Neural cell (in vitro differentiated cells): ENCODE results near the gene CANT1. TPM values are rescaled to one million over a fixed set of nuclear protein-coding genes. Genes with fewer than 3 reads are reported as not detected.

ENCODE experiments used
- H2AFZ ChIP-seq: fragments of 200-600, 300-800 bp; sonication (generic), shearing (Covaris generic); 2 replicates; pipeline ENCODE4 v1.6.0; 2014; ENCODE audit warnings: low read depth, mild to moderate bottlenecking, antibody characterized with exemption, low read length, moderate library complexity
- H3F3A ChIP-seq: fragments of 200-600 bp; shearing (Covaris generic); 2 replicates; pipeline ENCODE4 v1.6.1; 2016; ENCODE audit warnings: mild to moderate bottlenecking, moderate library complexity, mixed read lengths, antibody characterized with exemption, low read length; ENCODE audit not compliant: insufficient read depth, poor library complexity, severe bottlenecking
- H3K27ac ChIP-seq: fragments of 200-600, 300-800 bp; sonication (generic), shearing (Covaris generic); 2 replicates; pipeline ENCODE4 v1.5.1; 2014; ENCODE audit warnings: mild to moderate bottlenecking, low read length, moderate library complexity
- H3K27me3 ChIP-seq: fragments of 300-800, 200-600 bp; sonication (generic), shearing (Covaris generic); 2 replicates; pipeline ENCODE4 v1.6.0; 2014; ENCODE audit warnings: mild to moderate bottlenecking, low read depth, low read length, moderate library complexity; ENCODE audit not compliant: insufficient read depth
- H3K36me3 ChIP-seq: fragments of 300-800, 200-600 bp; sonication (generic), shearing (Covaris generic); 2 replicates; pipeline ENCODE4 v1.5.1; 2014; ENCODE audit warnings: mild to moderate bottlenecking, antibody characterized with exemption, low read length, moderate library complexity; ENCODE audit not compliant: insufficient read depth
- H3K4me2 ChIP-seq: fragments of 300-800, 200-600 bp; sonication (generic), shearing (Covaris generic); 2 replicates; pipeline ENCODE4 v1.6.0; 2014; ENCODE audit warnings: mild to moderate bottlenecking, low read length
- H3K4me3 ChIP-seq: fragments of 300-800, 200-600 bp; sonication (generic), shearing (Covaris generic); 2 replicates; pipeline ENCODE4 v1.5.1; 2014; ENCODE audit warnings: mild to moderate bottlenecking, low read length, moderate library complexity
- H3K79me2 ChIP-seq: fragments of 200-600 bp; shearing (Covaris generic); replicated peaks from 2 replicates; pipeline ENCODE4 v1.6.0; 2014; ENCODE audit warnings: mild to moderate bottlenecking, low read length, moderate library complexity; ENCODE audit not compliant: insufficient read depth
- H3K9ac ChIP-seq: fragments of 300-800, 200-600 bp; sonication (generic), shearing (Covaris generic); 2 replicates; pipeline ENCODE4 v1.6.1; 2016; ENCODE audit warnings: mild to moderate bottlenecking, low read length, mixed read lengths
- H3K9me2 ChIP-seq: fragments of 200-600 bp; shearing (Covaris generic); 2 replicates; pipeline ENCODE4 v1.6.1; 2016; ENCODE audit warnings: mild to moderate bottlenecking, low read length, mixed read lengths; ENCODE audit not compliant: insufficient read depth
- H3K9me3 ChIP-seq: fragments of 200-600, 300-800 bp; sonication (generic), shearing (Covaris generic); 2 replicates; pipeline ENCODE4 v1.6.1; 2016; ENCODE audit warnings: mild to moderate bottlenecking, mixed run types, low read length, moderate library complexity, mixed read lengths
- H4K20me1 ChIP-seq: fragments of 200-600 bp; shearing (Covaris generic); 2 replicates; pipeline ENCODE4 v1.6.1; 2016; ENCODE audit warnings: mild to moderate bottlenecking, mixed run types; ENCODE audit not compliant: insufficient read depth
- EP300 ChIP-seq: fragments of 450-650 bp; conservative IDR thresholded peaks from 2 replicates; pipeline ENCODE4 v1.6.1; 2014; ENCODE audit warnings: antibody characterized with exemption, mild to moderate bottlenecking, moderate library complexity; ENCODE audit not compliant: poor library complexity, severe bottlenecking
- EZH2 ChIP-seq: fragments of 200-600, 300-800 bp; shearing (Covaris generic), sonication (generic); IDR thresholded peaks from 2 replicates; pipeline ENCODE4 v1.6.1; 2014; ENCODE audit warnings: antibody characterized with exemption, low read length, borderline replicate concordance, mild to moderate bottlenecking; ENCODE audit not compliant: insufficient read depth, poor library complexity, severe bottlenecking
- MXI1 ChIP-seq: fragments of 450-650 bp; conservative IDR thresholded peaks from 2 replicates; pipeline ENCODE4 v1.6.1; 2014; ENCODE audit warnings: antibody characterized with exemption, mild to moderate bottlenecking; ENCODE audit not compliant: poor library complexity, severe bottlenecking
- POLR2AphosphoS5 ChIP-seq: IDR thresholded peaks from 2 replicates; pipeline ENCODE4 v1.6.1; 2012
- RAD21 ChIP-seq: fragments of 450-650 bp; conservative IDR thresholded peaks from 2 replicates; pipeline ENCODE4 v1.6.1; 2014; ENCODE audit warnings: antibody characterized with exemption, mild to moderate bottlenecking, moderate library complexity
- SMC3 ChIP-seq: fragments of 450-650 bp; conservative IDR thresholded peaks from 2 replicates; pipeline ENCODE4 v1.6.1; 2014; ENCODE audit warnings: antibody characterized with exemption, mild to moderate bottlenecking, moderate library complexity; ENCODE audit not compliant: poor library complexity
- TAF1 ChIP-seq: IDR thresholded peaks from 2 replicates; pipeline ENCODE4 v1.6.1; 2012; ENCODE audit warnings: low read depth
- polyA plus RNA-seq: library from polyadenylated mRNA; depleted of rRNA; stranded (reverse); fragments of >200 nt; gene quantifications from 2 replicates; pipeline ENCODE4 v1.2.3, GENCODE V29; 2014
- TF ChIP-seq, protein P1 (sequence below): fragments of 450-650 bp; IDR thresholded peaks from 2 replicates; pipeline ENCODE4 v1.5.1; 2014; ENCODE audit warnings: antibody characterized with exemption, mild to moderate bottlenecking, moderate library complexity; ENCODE audit not compliant: poor library complexity, severe bottlenecking
- TF ChIP-seq, protein P2 (sequence below): IDR thresholded peaks from 2 replicates; pipeline ENCODE4 v1.6.1; 2012; ENCODE audit warnings: borderline replicate concordance

CANT1 gene
- polyA plus RNA-seq, 1 donor from 2014 or later = 17.7 TPM

DNA sequence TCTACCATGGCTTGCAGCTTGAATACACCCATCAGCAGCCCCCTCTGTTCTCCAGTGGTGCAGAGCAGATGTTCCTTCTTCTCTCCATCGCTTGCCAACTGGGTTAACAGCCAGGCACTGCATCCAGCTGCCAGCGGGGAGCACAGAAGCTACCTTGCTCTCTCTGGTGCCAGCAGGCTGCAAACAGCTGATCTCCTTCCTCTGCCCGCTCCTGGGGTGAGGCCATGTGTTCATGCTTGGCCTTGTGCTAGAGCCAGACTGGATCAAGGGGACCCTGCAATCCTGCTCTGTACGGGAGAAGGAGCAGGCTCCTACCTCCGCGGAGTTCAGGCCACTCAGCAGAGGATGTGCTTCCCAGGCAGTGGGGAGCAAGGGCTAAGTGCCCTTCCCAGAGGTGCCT lies 41.0 kb upstream of the CANT1 start:
- H3K9ac ChIP-seq = no peak overlapping the region

DNA sequence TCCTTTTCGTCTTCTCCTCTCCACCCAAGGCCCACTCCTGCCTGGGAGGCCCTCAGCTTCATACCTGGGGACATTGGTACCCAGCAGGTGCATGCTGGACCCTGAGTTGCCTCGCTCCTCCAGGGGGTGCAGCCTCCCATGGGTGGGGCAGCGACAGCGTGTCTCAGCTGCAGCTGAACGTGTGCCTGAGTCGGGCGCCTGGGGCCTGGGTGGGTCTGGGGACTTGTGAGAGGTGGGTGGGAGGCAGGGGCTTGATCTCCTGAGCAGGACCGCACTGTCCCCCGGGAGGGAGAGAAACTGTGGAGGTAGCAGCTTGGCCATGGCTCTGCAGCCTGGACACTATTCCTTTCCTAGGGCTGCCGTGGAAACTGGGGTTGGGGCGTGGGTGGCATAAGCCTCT lies 40.3 kb upstream of the CANT1 start:
- Histone ChIP-seq H4K20me1 (no peaks in the 10 kb centered on the region), H3K9ac (no peak overlapping the region), H3K4me2 (no peak overlapping the region), H3K9me3 (peaks cover 5% of the 10 kb centered on the region), H3K36me3 (no peaks in the 10 kb centered on the region), H3F3A (no peaks in the 10 kb centered on the region), H3K79me2 (no peaks in the 10 kb centered on the region), H3K4me3 (no peak overlapping the region), H3K9me2 (no peaks in the 10 kb centered on the region), H2AFZ (no peak overlapping the region), H3K27me3 (no peaks in the 10 kb centered on the region), H3K27ac (no peak overlapping the region)
- TF ChIP-seq MXI1 (no peak), POLR2AphosphoS5 (no peak), SMC3 (no peak), RAD21 (no peak), TAF1 (no peak), EP300 (no peak), EZH2 (no peak)
- TF ChIP-seq, protein P1, sequence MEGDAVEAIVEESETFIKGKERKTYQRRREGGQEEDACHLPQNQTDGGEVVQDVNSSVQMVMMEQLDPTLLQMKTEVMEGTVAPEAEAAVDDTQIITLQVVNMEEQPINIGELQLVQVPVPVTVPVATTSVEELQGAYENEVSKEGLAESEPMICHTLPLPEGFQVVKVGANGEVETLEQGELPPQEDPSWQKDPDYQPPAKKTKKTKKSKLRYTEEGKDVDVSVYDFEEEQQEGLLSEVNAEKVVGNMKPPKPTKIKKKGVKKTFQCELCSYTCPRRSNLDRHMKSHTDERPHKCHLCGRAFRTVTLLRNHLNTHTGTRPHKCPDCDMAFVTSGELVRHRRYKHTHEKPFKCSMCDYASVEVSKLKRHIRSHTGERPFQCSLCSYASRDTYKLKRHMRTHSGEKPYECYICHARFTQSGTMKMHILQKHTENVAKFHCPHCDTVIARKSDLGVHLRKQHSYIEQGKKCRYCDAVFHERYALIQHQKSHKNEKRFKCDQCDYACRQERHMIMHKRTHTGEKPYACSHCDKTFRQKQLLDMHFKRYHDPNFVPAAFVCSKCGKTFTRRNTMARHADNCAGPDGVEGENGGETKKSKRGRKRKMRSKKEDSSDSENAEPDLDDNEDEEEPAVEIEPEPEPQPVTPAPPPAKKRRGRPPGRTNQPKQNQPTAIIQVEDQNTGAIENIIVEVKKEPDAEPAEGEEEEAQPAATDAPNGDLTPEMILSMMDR = no peak
- TF ChIP-seq, protein P2, sequence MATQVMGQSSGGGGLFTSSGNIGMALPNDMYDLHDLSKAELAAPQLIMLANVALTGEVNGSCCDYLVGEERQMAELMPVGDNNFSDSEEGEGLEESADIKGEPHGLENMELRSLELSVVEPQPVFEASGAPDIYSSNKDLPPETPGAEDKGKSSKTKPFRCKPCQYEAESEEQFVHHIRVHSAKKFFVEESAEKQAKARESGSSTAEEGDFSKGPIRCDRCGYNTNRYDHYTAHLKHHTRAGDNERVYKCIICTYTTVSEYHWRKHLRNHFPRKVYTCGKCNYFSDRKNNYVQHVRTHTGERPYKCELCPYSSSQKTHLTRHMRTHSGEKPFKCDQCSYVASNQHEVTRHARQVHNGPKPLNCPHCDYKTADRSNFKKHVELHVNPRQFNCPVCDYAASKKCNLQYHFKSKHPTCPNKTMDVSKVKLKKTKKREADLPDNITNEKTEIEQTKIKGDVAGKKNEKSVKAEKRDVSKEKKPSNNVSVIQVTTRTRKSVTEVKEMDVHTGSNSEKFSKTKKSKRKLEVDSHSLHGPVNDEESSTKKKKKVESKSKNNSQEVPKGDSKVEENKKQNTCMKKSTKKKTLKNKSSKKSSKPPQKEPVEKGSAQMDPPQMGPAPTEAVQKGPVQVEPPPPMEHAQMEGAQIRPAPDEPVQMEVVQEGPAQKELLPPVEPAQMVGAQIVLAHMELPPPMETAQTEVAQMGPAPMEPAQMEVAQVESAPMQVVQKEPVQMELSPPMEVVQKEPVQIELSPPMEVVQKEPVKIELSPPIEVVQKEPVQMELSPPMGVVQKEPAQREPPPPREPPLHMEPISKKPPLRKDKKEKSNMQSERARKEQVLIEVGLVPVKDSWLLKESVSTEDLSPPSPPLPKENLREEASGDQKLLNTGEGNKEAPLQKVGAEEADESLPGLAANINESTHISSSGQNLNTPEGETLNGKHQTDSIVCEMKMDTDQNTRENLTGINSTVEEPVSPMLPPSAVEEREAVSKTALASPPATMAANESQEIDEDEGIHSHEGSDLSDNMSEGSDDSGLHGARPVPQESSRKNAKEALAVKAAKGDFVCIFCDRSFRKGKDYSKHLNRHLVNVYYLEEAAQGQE = no peak

More for the DNA sequence above, 41.0 kb upstream of the CANT1 start:
- Histone ChIP-seq H3K27me3 (no peaks in the 10 kb centered on the region), H3K4me2 (no peak overlapping the region), H3K9me2 (no peaks in the 10 kb centered on the region), H3K4me3 (no peak overlapping the region), H4K20me1 (no peaks in the 10 kb centered on the region), H3F3A (no peaks in the 10 kb centered on the region), H3K36me3 (no peaks in the 10 kb centered on the region), H3K27ac (no peak overlapping the region), H3K9me3 (peaks cover 5% of the 10 kb centered on the region), H3K79me2 (no peaks in the 10 kb centered on the region), H2AFZ (no peak overlapping the region)
- TF ChIP-seq EZH2 = no peak
- TF ChIP-seq TAF1 = no peak
- TF ChIP-seq, protein P2 = no peak
- TF ChIP-seq, protein P1 = no peak
- TF ChIP-seq SMC3 = no peak
- no peak for TF ChIP-seq EP300
- no peak for TF ChIP-seq MXI1
- TF ChIP-seq RAD21 = no peak
- TF ChIP-seq POLR2AphosphoS5 = no peak
